OCI-LY7 (cell line): ENCODE results near the gene CCDC9B. TPM values are rescaled to one million over a fixed set of nuclear protein-coding genes. Genes with fewer than 3 reads are reported as not detected.

Source experiments
- BruUV-seq: library from RNA; stranded (reverse); fragments of 400-500 nt; replicated peaks from 2 replicates; lab custom pipeline; 2021; lab: Mats Ljungman, UMichigan
- CTCF ChIA-PET: fragments of 300-600 bp; sonication (Branson Sonifier 250); formaldehyde crosslinking; loops from one replicate; lab custom pipeline; 2022; ENCODE audit warnings: antibody characterized with exemption; ENCODE audit not compliant: unreplicated experiment; lab: Charles Lee
- POLR2A ChIA-PET: fragments of 300-600 bp; sonication (Branson Sonifier 250); formaldehyde crosslinking; loops from one replicate; lab custom pipeline; 2022; ENCODE audit warnings: antibody characterized with exemption; lab: Charles Lee
- DNase-seq: peaks from one replicate; pipeline ENCODE4 v3.0.0-alpha.2; 2015; ENCODE audit warnings: low spot score
- H2AFZ ChIP-seq: fragments of 200-600 bp; sonication (generic), shearing (Covaris generic); 2 replicates; pipeline ENCODE4 v1.6.1; 2014; ENCODE audit warnings: mild to moderate bottlenecking, antibody characterized with exemption, low read length, moderate library complexity
- H3K27ac ChIP-seq: fragments of 200-600 bp; sonication (generic); 2 replicates; pipeline ENCODE4 v1.5.1; 2014; ENCODE audit warnings: mixed run types, low read depth, mild to moderate bottlenecking, moderate library complexity, low read length, inconsistent platforms; ENCODE audit not compliant: poor library complexity, severe bottlenecking
- H3K36me3 ChIP-seq: fragments of 200-600 bp; sonication (generic); 2 replicates; pipeline ENCODE4 v1.6.1; 2014; ENCODE audit warnings: mild to moderate bottlenecking, antibody characterized with exemption, low read length, moderate library complexity, mixed read lengths; ENCODE audit not compliant: insufficient read depth
- H3K4me1 ChIP-seq: fragments of 200-600 bp; sonication (generic); 2 replicates; pipeline ENCODE4 v1.5.1; 2014; ENCODE audit warnings: mild to moderate bottlenecking, low read length; ENCODE audit not compliant: insufficient read depth, poor library complexity, severe bottlenecking
- H3K4me2 ChIP-seq: fragments of 200-600 bp; sonication (generic); 2 replicates; pipeline ENCODE4 v1.6.1; 2014; ENCODE audit warnings: mild to moderate bottlenecking, low read length
- H3K4me3 ChIP-seq: fragments of 200-600 bp; sonication (generic); 2 replicates; pipeline ENCODE4 v1.5.1; 2014; ENCODE audit warnings: mild to moderate bottlenecking, low read depth, low read length; ENCODE audit not compliant: poor library complexity, severe bottlenecking
- H3K79me2 ChIP-seq: fragments of 200-600 bp; sonication (generic); 2 replicates; pipeline ENCODE4 v1.6.1; 2016; ENCODE audit warnings: low read depth, mild to moderate bottlenecking, low read length, moderate library complexity, mixed read lengths; ENCODE audit not compliant: insufficient read depth
- H3K9me2 ChIP-seq: fragments of 200-600 bp; sonication (generic); 2 replicates; pipeline ENCODE4 v1.6.1; 2016; ENCODE audit warnings: mild to moderate bottlenecking, low read length, mixed read lengths; ENCODE audit not compliant: insufficient read depth
- H3K9me3 ChIP-seq: fragments of 200-600 bp; sonication (generic); 2 replicates; pipeline ENCODE4 v1.6.1; 2014; ENCODE audit warnings: mild to moderate bottlenecking, mixed run types, low read length, mixed read lengths
- H4K20me1 ChIP-seq: fragments of 200-600 bp; sonication (generic); 2 replicates; pipeline ENCODE4 v1.6.1; 2014; ENCODE audit warnings: mild to moderate bottlenecking, antibody characterized with exemption, low read length, moderate library complexity, mixed read lengths; ENCODE audit not compliant: insufficient read depth
- CTCF ChIP-seq: fragments of 200-600 bp; sonication (generic); conservative IDR thresholded peaks from 2 replicates; pipeline ENCODE4 v1.5.1; 2014; ENCODE audit warnings: mild to moderate bottlenecking, antibody characterized with exemption, low read length, moderate library complexity, mixed read lengths
- EZH2phosphoT487 ChIP-seq: fragments of 200-600 bp; sonication (generic); IDR thresholded peaks from 2 replicates; pipeline ENCODE4 v1.6.1; 2018; ENCODE audit warnings: low read depth, borderline replicate concordance, mild to moderate bottlenecking, mixed run types, antibody characterized with exemption, low read length, moderate library complexity, mixed read lengths
- intact Hi-C: fragments of 100-400 bp; cut with micrococcal nuclease; formaldehyde crosslinking; loops from one replicate; pipeline ENCODE4 v1.10.0; 2022; ENCODE audit not compliant: unreplicated experiment
- total RNA-seq, 2 experiments: library from RNA; depleted of rRNA in 1 of 2; stranded (reverse); fragments of >200 nt in 1 of 2; shearing (Covaris generic) in 1 of 2; gene quantifications; 2 replicates each; pipeline ENCODE4 v1.2.3, GENCODE V29; 2014 to 2022

CCDC9B gene
- total RNA-seq, 2 experiments from 2014 or later, result 1.4 TPM; not detected in 1

- H3K79me2 ChIP-seq, result no peaks in the 10 kb centered on the region
- no peak for TF ChIP-seq CTCF
- no peak for TF ChIP-seq EZH2phosphoT487
- H3K27ac ChIP-seq, result no peak overlapping the region
- ChIA-PET CTCF (interaction anchor here (1.0 to 1.4 kb wide), 2 partner anchors 11 to 13 kb away, joined by 4 read pairs; no protein-coding TSS in a partner anchor), POLR2A (interaction anchor here (0.7 kb wide), 1 partner anchor 132 kb away, joined by 3 read pairs; no protein-coding TSS in a partner anchor)
- H3K9me2 ChIP-seq, result no peaks in the 10 kb centered on the region
- DNase-seq, result no peak
- H3K4me3 ChIP-seq, result no peak overlapping the region
- intact Hi-C loops, result no loop called here
- no peak overlapping the region for H2AFZ ChIP-seq
- no peak overlapping the region for H3K4me2 ChIP-seq
- no TSS peak for BruUV-seq
- H3K4me1 ChIP-seq, result peaks cover 6% of the 10 kb centered on the region
- no peaks in the 10 kb centered on the region for H3K9me3 ChIP-seq
- no peaks in the 10 kb centered on the region for H4K20me1 ChIP-seq
- H3K36me3 ChIP-seq, result no peaks in the 10 kb centered on the region
Observed at GRCh38 chr15:40325188-40325587, 15.6 kb downstream of the CCDC9B start.

- Histone ChIP-seq H3K79me2 (no peaks in the 10 kb centered on the region), H3K4me2 (peak overlapping the region; percentile 61), H2AFZ (no peak overlapping the region), H4K20me1 (no peaks in the 10 kb centered on the region), H3K9me2 (no peaks in the 10 kb centered on the region), H3K27ac (no peak overlapping the region), H3K4me3 (peak overlapping the region; percentile 65), H3K9me3 (no peaks in the 10 kb centered on the region), H3K36me3 (no peaks in the 10 kb centered on the region), H3K4me1 (peaks cover 6% of the 10 kb centered on the region)
- no peak for TF ChIP-seq CTCF
- no peak for TF ChIP-seq EZH2phosphoT487
- no peak for DNase-seq
- intact Hi-C loops, result loop anchor here (1.0 to 5.0 kb wide), 3 partner anchors 98 to 542 kb away; partner anchors contain the start of gene FSIP1
- ChIA-PET POLR2A (interaction anchor here (0.7 kb wide), 1 partner anchor 133 kb away, joined by 3 read pairs; no protein-coding TSS in a partner anchor), CTCF (interaction anchor here (1.0 kb wide), 1 partner anchor 14 kb away, joined by 4 read pairs; no protein-coding TSS in a partner anchor)
- no TSS peak for BruUV-seq
Observed at GRCh38 chr15:40323953-40324937, 16.5 kb downstream of the CCDC9B start.
